ENCODE measurements around the gene EFNA4.

Gene EFNA4

GRCh38 chr1:155022136-155022926 is 41.2 kb upstream of the EFNA4 start:
- H3K9ac ChIP-seq (ENCODE audit: low read length): no peak overlapping the region

DNA sequence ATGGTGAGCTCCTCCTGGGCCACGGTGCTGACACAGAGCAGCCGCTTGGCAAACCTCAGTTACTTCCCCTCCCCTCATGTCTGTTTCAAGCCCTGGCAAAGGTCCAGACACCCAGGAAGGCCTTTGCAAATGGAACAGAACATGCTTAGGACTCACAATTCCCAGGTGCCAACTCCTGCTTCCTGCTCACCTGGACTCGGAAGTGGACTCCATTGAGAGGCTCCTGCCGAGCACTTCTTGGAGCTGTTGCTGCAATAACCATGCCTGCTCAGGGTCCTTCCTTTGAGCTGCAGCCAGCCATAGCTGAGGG is 40.7 kb upstream of the EFNA4 start:
- no peak overlapping the region for H3K9ac ChIP-seq (ENCODE audit: low read length)
- H3K4me3 ChIP-seq (ENCODE audit: low read depth, low read length): no peak overlapping the region
- H3K36me3 ChIP-seq (ENCODE audit: control insufficient read depth, insufficient read depth, low read length): no peaks in the 10 kb centered on the region
- H3K27ac ChIP-seq (ENCODE audit: low read depth, low read length): no peak overlapping the region
- peaks cover 9% of the 10 kb centered on the region for H3K4me1 ChIP-seq (ENCODE audit: control insufficient read depth, insufficient read depth, low read length)
- no peaks in the 10 kb centered on the region for H3K9me3 ChIP-seq (ENCODE audit: control insufficient read depth, insufficient read depth, low read depth, low read length)
- H3K27me3 ChIP-seq (ENCODE audit: control insufficient read depth, insufficient read depth, low read length): no peaks in the 10 kb centered on the region

More at GRCh38 chr1:155022136-155022926, 41.2 kb upstream of the EFNA4 start:
- Histone ChIP-seq H3K4me3 (ENCODE audit: low read depth, low read length) (no peak overlapping the region), H3K9me3 (ENCODE audit: control insufficient read depth, insufficient read depth, low read depth, low read length) (no peaks in the 10 kb centered on the region), H3K27ac (ENCODE audit: low read depth, low read length) (no peak overlapping the region), H3K4me1 (ENCODE audit: control insufficient read depth, insufficient read depth, low read length) (peaks cover 12% of the 10 kb centered on the region), H3K36me3 (ENCODE audit: control insufficient read depth, insufficient read depth, low read length) (no peaks in the 10 kb centered on the region), H3K27me3 (ENCODE audit: control insufficient read depth, insufficient read depth, low read length) (no peaks in the 10 kb centered on the region)

DNA sequence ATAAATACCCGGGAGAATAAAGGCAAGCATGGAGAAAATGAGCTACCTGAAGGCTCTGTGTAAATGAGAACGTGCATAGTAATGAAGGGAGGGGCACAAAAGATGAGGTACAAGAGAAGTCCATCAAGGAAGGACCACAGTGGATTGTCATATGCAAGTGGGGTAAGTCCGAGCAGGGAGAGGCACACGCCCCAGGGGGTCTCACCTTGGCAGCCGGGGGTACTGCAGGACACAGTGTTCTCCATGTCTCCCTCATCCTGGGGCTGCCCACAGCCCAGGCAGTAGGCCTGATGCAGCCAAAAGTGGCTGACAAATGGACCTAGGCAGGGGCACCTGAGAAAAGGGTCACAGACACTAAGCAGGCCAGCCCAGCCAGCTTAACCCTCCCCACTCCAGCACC is 39.9 kb upstream of the EFNA4 start:
- no peak overlapping the region for H3K27ac ChIP-seq (ENCODE audit: low read depth, low read length)
- no peaks in the 10 kb centered on the region for H3K9me3 ChIP-seq (ENCODE audit: control insufficient read depth, insufficient read depth, low read depth, low read length)
- no peaks in the 10 kb centered on the region for H3K27me3 ChIP-seq (ENCODE audit: control insufficient read depth, insufficient read depth, low read length)
- H3K4me3 ChIP-seq (ENCODE audit: low read depth, low read length): no peak overlapping the region
- no peak overlapping the region for H3K9ac ChIP-seq (ENCODE audit: low read length)
- peaks cover 5% of the 10 kb centered on the region; the same call in 1 of the 2 replicates for H3K4me1 ChIP-seq (ENCODE audit: control insufficient read depth, insufficient read depth, low read length)
- H3K36me3 ChIP-seq (ENCODE audit: control insufficient read depth, insufficient read depth, low read length): no peaks in the 10 kb centered on the region

- Histone ChIP-seq H3K36me3 (ENCODE audit: control insufficient read depth, insufficient read depth, low read length) (no peaks in the 10 kb centered on the region), H3K4me1 (ENCODE audit: control insufficient read depth, insufficient read depth, low read length) (peaks cover 5% of the 10 kb centered on the region; the same call in 1 of the 2 replicates), H3K9ac (ENCODE audit: low read length) (no peak overlapping the region), H3K4me3 (ENCODE audit: low read depth, low read length) (no peak overlapping the region), H3K27ac (ENCODE audit: low read depth, low read length) (no peak overlapping the region), H3K9me3 (ENCODE audit: control insufficient read depth, insufficient read depth, low read depth, low read length) (no peaks in the 10 kb centered on the region), H3K27me3 (ENCODE audit: control insufficient read depth, insufficient read depth, low read length) (no peaks in the 10 kb centered on the region)
Observed at GRCh38 chr1:155024315-155024714, 39.2 kb upstream of the EFNA4 start.

DNA sequence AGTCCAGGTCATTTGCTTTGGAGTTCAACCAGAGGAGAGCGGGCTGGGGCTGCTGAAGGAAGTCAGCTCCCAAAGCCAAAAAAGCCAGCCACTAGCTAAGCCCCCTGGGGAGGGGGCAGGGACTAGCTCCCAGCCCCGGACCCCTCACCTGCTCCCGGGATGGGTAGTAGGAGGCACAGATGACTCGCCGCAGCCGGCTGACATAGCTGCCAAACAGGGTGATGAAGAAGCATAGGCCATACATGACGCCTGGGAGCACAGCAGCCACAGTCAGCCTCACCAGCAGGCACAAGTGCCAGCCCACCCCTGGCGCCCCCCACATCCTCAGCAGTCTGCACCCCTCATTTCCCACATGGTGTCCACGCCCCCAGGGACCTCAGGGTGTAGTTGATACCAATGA is 37.4 kb upstream of the EFNA4 start:
- Histone ChIP-seq H3K27ac (ENCODE audit: low read depth, low read length) (no peak overlapping the region), H3K36me3 (ENCODE audit: control insufficient read depth, insufficient read depth, low read length) (no peaks in the 10 kb centered on the region), H3K9me3 (ENCODE audit: control insufficient read depth, insufficient read depth, low read depth, low read length) (no peaks in the 10 kb centered on the region), H3K9ac (ENCODE audit: low read length) (no peak overlapping the region), H3K4me3 (ENCODE audit: low read depth, low read length) (no peak overlapping the region), H3K4me1 (ENCODE audit: control insufficient read depth, insufficient read depth, low read length) (peaks cover 5% of the 10 kb centered on the region; the same call in 1 of the 2 replicates), H3K27me3 (ENCODE audit: control insufficient read depth, insufficient read depth, low read length) (no peaks in the 10 kb centered on the region)

GRCh38 chr1:155026588-155026987 is 37.0 kb upstream of the EFNA4 start:
- Histone ChIP-seq H3K4me1 (ENCODE audit: control insufficient read depth, insufficient read depth, low read length) (peaks cover 5% of the 10 kb centered on the region; the same call in 1 of the 2 replicates), H3K4me3 (ENCODE audit: low read depth, low read length) (no peak overlapping the region), H3K27me3 (ENCODE audit: control insufficient read depth, insufficient read depth, low read length) (no peaks in the 10 kb centered on the region), H3K9me3 (ENCODE audit: control insufficient read depth, insufficient read depth, low read depth, low read length) (no peaks in the 10 kb centered on the region), H3K27ac (ENCODE audit: low read depth, low read length) (no peak overlapping the region), H3K9ac (ENCODE audit: low read length) (no peak overlapping the region), H3K36me3 (ENCODE audit: control insufficient read depth, insufficient read depth, low read length) (no peaks in the 10 kb centered on the region)

GRCh38 chr1:155029513-155030242 is 33.9 kb upstream of the EFNA4 start:
- H3K27ac ChIP-seq (ENCODE audit: low read depth, low read length): no peak overlapping the region
- peaks cover 5% of the 10 kb centered on the region; the same call in 1 of the 2 replicates for H3K4me1 ChIP-seq (ENCODE audit: control insufficient read depth, insufficient read depth, low read length)
- no peaks in the 10 kb centered on the region for H3K9me3 ChIP-seq (ENCODE audit: control insufficient read depth, insufficient read depth, low read depth, low read length)
- no peak overlapping the region for H3K9ac ChIP-seq (ENCODE audit: low read length)
- H3K27me3 ChIP-seq (ENCODE audit: control insufficient read depth, insufficient read depth, low read length): no peaks in the 10 kb centered on the region
- no peaks in the 10 kb centered on the region for H3K36me3 ChIP-seq (ENCODE audit: control insufficient read depth, insufficient read depth, low read length)
- no peak overlapping the region for H3K4me3 ChIP-seq (ENCODE audit: low read depth, low read length)

GRCh38 chr1:155030243-155030795 is 33.2 kb upstream of the EFNA4 start:
- peaks cover 5% of the 10 kb centered on the region; the same call in 1 of the 2 replicates for H3K4me1 ChIP-seq (ENCODE audit: control insufficient read depth, insufficient read depth, low read length)
- no peaks in the 10 kb centered on the region for H3K36me3 ChIP-seq (ENCODE audit: control insufficient read depth, insufficient read depth, low read length)
- no peak overlapping the region for H3K4me3 ChIP-seq (ENCODE audit: low read depth, low read length)
- H3K27me3 ChIP-seq (ENCODE audit: control insufficient read depth, insufficient read depth, low read length): no peaks in the 10 kb centered on the region
- H3K9me3 ChIP-seq (ENCODE audit: control insufficient read depth, insufficient read depth, low read depth, low read length): no peaks in the 10 kb centered on the region
- H3K27ac ChIP-seq (ENCODE audit: low read depth, low read length): no peak overlapping the region
- H3K9ac ChIP-seq (ENCODE audit: low read length): no peak overlapping the region

GRCh38 chr1:155030899-155031298 is 32.6 kb upstream of the EFNA4 start:
- H3K9me3 ChIP-seq (ENCODE audit: control insufficient read depth, insufficient read depth, low read depth, low read length): no peaks in the 10 kb centered on the region
- no peak overlapping the region for H3K9ac ChIP-seq (ENCODE audit: low read length)

GRCh38 chr1:155032886-155033285 is 30.7 kb upstream of the EFNA4 start:
- no peaks in the 10 kb centered on the region for H3K9me3 ChIP-seq (ENCODE audit: control insufficient read depth, insufficient read depth, low read depth, low read length)
- no peak overlapping the region for H3K4me3 ChIP-seq (ENCODE audit: low read depth, low read length)
- no peak overlapping the region for H3K27ac ChIP-seq (ENCODE audit: low read depth, low read length)
- no peaks in the 10 kb centered on the region for H3K4me1 ChIP-seq (ENCODE audit: control insufficient read depth, insufficient read depth, low read length)
- H3K9ac ChIP-seq (ENCODE audit: low read length): no peak overlapping the region
- no peaks in the 10 kb centered on the region for H3K27me3 ChIP-seq (ENCODE audit: control insufficient read depth, insufficient read depth, low read length)
- H3K36me3 ChIP-seq (ENCODE audit: control insufficient read depth, insufficient read depth, low read length): no peaks in the 10 kb centered on the region

More at GRCh38 chr1:155030899-155031298, 32.6 kb upstream of the EFNA4 start:
- Histone ChIP-seq H3K4me3 (ENCODE audit: low read depth, low read length) (no peak overlapping the region), H3K4me1 (ENCODE audit: control insufficient read depth, insufficient read depth, low read length) (peaks cover 5% of the 10 kb centered on the region; the same call in 1 of the 2 replicates), H3K36me3 (ENCODE audit: control insufficient read depth, insufficient read depth, low read length) (no peaks in the 10 kb centered on the region), H3K27me3 (ENCODE audit: control insufficient read depth, insufficient read depth, low read length) (no peaks in the 10 kb centered on the region), H3K27ac (ENCODE audit: low read depth, low read length) (no peak overlapping the region)

GRCh38 chr1:155033524-155033923 is 30.0 kb upstream of the EFNA4 start, which contains the start of the genes DCST1 and DCST2:
TSS of gene DCST1 (plus strand) at chr1:155033824. CDS start at chr1:155034037, 213 bp downstream.
TSS of gene DCST2 (minus strand) at chr1:155033781. CDS start at chr1:155033701, 80 bp downstream.
- Histone ChIP-seq H3K4me1 (ENCODE audit: control insufficient read depth, insufficient read depth, low read length) (peaks cover 4% of the 10 kb centered on the region; the same call in 1 of the 2 replicates), H3K27ac (ENCODE audit: low read depth, low read length) (no peak within 1 kb of the TSS), H3K9ac (ENCODE audit: low read length) (no peak within 1 kb of the TSS), H3K27me3 (ENCODE audit: control insufficient read depth, insufficient read depth, low read length) (no peaks in the 10 kb centered on the region; the same call in 1 of the 2 replicates), H3K36me3 (ENCODE audit: control insufficient read depth, insufficient read depth, low read length) (no peaks in the 10 kb centered on the region), H3K9me3 (ENCODE audit: control insufficient read depth, insufficient read depth, low read depth, low read length) (no peaks in the 10 kb centered on the region), H3K4me3 (ENCODE audit: low read depth, low read length) (no peak within 1 kb of the TSS)
